ENCODE data around the gene AKTIP. TPM values are rescaled to one million over a fixed set of nuclear protein-coding genes. Genes with fewer than 3 reads are reported as not detected.

AKTIP gene
- total RNA-seq, 1 experiment from 2014 or later: 23.5 TPM

DNA sequence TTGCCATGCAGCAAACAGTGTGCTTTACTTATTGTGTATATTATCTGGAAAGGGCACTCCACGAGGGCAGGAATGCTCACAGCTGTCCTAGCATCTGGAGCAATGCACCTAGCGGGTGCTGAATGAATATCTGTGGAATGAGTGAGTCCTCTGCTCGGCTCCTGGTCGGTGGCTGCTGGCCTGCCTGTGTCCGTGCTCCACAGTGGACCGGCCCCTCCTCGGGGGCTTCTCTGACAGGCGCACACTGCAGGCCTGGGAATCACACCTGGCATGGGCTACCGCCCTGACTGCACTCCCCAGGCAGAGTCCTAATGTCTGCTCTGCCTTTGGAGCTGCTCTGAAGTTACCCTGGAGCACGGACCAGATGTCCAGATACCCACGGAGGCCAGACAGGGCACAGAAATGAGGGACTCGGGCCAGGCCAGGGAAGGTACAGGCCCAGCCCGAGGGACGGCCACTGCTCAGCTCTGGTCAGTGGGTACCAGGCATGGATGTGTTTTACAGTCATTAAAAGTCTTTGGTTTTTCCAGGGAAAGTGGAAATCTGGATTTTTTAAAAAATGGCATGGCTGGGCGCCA lies 21.1 kb upstream of the AKTIP start:
- Histone ChIP-seq H3K36me3 (ENCODE audit: control insufficient read depth in 1 of 2, insufficient read depth in 2 of 2, low read length in 2 of 2) (no peaks in the 10 kb centered on the region), H4K20me1 (ENCODE audit: insufficient read depth) (no peaks in the 10 kb centered on the region), H3K79me2 (ENCODE audit: insufficient read depth, low read length) (no peaks in the 10 kb centered on the region), H3K4me3 (replicated peaks in 1 of 2; ENCODE audit: low read depth in 1 of 2, low read length in 2 of 2) (no peak overlapping the region), H3K9me3 (ENCODE audit: control insufficient read depth in 1 of 2, insufficient read depth in 1 of 2, low read depth in 1 of 2, low read length in 2 of 2) (no peaks in the 10 kb centered on the region), H2AFZ (ENCODE audit: low read depth, low read length, poor library complexity, severe bottlenecking) (no peak overlapping the region), H3K27ac (ENCODE audit: low read depth, low read length) (no peak overlapping the region), H3K4me1 (ENCODE audit: control insufficient read depth in 1 of 2, insufficient read depth in 2 of 2, low read length in 2 of 2) (no peaks in the 10 kb centered on the region), H3K27me3 (ENCODE audit: insufficient read depth, low read length) (no peaks in the 10 kb centered on the region), H3K4me2 (ENCODE audit: low read length) (no peak overlapping the region), H3K9me2 (ENCODE audit: insufficient read depth) (no peaks in the 10 kb centered on the region), H3K9ac (ENCODE audit: low read length) (no peak overlapping the region)
- intact Hi-C loops (cut with micrococcal nuclease): no loop called here
- no TSS peak for BruUV-seq (replicated peaks)
- POLR2A ChIA-PET: no interaction called here
- RAD21 ChIA-PET (ENCODE audit: low non-redundant PET in 1 of 2, low total read pairs in 2 of 2, uncharacterized antibody in 2 of 2, unreplicated experiment in 2 of 2): no interaction called here
- ATAC-seq (no peak), DNase-seq (ENCODE audit: low read depth, low spot score) (no peak)
- TF ChIP-seq POLR2AphosphoS5 (IDR thresholded peaks at IDR 0.05; ENCODE audit: low read depth, low read length): no peak
- no peak for TF ChIP-seq RAD21 (IDR thresholded peaks at IDR 0.05; ENCODE audit: low read depth)
- TF ChIP-seq YY1 (IDR thresholded peaks at IDR 0.05; ENCODE audit: extremely low read depth, insufficient replicate concordance, low read depth, low read length): no peak
- TF ChIP-seq, protein P1, sequence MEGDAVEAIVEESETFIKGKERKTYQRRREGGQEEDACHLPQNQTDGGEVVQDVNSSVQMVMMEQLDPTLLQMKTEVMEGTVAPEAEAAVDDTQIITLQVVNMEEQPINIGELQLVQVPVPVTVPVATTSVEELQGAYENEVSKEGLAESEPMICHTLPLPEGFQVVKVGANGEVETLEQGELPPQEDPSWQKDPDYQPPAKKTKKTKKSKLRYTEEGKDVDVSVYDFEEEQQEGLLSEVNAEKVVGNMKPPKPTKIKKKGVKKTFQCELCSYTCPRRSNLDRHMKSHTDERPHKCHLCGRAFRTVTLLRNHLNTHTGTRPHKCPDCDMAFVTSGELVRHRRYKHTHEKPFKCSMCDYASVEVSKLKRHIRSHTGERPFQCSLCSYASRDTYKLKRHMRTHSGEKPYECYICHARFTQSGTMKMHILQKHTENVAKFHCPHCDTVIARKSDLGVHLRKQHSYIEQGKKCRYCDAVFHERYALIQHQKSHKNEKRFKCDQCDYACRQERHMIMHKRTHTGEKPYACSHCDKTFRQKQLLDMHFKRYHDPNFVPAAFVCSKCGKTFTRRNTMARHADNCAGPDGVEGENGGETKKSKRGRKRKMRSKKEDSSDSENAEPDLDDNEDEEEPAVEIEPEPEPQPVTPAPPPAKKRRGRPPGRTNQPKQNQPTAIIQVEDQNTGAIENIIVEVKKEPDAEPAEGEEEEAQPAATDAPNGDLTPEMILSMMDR (IDR thresholded peaks at IDR 0.05 in 2 of 3, conservative IDR thresholded peaks at IDR 0.05 in 1 of 3; ENCODE audit: borderline replicate concordance in 1 of 3, insufficient read depth in 1 of 3, low read depth in 2 of 3, low read length in 2 of 3): no peak
- no peak for TF ChIP-seq POLR2A (IDR thresholded peaks at IDR 0.05; ENCODE audit: borderline replicate concordance, extremely low read depth, insufficient read depth, insufficient read length)
- no peak for TF ChIP-seq TCF7L2 (IDR thresholded peaks at IDR 0.05; ENCODE audit: borderline replicate concordance, extremely low read depth, insufficient read depth, insufficient read length)
- TF ChIP-seq ZFX (IDR thresholded peaks at IDR 0.05): no peak
- CTCF ChIA-PET: no interaction called here
